SHP77 treated with DMSO at 0.1 percent for 48 hours (cell line): Measurements from ENCODE around the gene POLR3GL.
A peak's percentile ranks its signal among the peaks of the same experiment; 100 is the strongest.

Source experiments
- DNase-seq: peaks from one replicate; lab custom pipeline; 2025; lab: John Stamatoyannopoulos, UW

POLR3GL gene

DNA sequence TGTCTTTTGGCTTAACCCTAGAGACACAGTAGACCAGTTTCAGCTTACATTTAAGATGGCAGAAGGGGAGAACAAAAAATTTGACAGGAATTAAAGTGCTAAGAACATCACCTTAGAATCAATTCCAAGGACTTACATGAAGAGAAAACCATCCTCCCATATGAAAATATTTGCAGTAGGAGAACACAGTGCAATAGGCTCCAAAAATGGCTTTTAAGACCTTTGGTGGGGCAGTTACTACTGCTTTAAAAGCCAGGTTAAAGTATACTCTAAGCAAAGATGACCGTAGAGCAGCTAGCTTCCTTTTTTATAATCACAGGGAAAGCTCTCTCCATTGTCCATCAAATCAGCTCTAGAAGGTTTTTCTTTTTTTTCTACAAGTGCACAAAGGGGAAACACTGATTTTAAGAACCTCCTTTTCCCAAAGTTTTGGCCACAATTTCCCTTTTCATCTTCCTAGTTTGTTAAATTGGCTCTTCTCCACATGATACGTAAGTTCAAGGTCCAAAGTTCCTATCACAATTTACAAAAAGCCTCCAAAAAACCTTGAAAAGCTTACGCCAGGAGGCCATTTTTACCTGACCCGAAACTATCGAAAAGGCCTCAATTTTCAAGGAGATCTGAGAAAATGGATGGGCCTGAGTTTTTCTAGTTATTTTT is 28.6 kb downstream of the POLR3GL start:
- no peak for DNase-seq

DNA sequence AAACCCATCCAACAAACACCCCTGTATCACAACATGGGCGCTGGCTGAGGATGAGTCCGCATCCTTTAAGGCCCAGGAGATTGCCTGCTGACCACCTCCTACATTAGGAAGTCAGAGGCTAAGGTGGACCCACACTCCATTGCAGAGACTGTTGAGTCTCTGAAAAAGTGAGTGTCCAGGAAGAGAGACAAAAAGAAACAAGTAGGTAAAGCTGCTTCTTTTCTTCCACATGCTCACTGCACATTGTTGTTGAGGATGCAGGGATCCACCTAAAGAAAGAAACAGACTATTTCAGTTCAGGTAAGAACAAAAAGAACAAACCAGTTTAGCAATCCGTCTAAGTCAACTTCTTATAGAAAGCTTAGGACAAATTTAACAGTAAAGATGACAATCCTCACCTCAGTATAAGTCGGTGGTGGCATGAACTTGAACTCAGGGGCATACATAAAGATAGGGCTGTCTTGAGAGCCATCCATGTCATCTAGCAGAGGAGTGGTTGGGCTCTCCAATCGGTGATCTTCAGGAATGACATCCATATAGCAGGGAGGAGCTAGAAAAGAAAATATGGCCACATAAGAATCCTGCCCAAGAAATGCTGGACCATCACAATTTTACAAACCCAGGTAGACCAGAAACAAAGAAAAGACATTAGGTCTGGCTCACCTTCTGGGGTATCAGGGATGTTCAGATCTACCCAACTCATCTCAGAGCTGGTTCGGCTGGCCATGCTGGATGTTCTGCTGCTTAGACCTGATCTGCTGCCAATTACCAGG is 29.3 kb downstream of the POLR3GL start:
- DNase-seq = no peak

DNA sequence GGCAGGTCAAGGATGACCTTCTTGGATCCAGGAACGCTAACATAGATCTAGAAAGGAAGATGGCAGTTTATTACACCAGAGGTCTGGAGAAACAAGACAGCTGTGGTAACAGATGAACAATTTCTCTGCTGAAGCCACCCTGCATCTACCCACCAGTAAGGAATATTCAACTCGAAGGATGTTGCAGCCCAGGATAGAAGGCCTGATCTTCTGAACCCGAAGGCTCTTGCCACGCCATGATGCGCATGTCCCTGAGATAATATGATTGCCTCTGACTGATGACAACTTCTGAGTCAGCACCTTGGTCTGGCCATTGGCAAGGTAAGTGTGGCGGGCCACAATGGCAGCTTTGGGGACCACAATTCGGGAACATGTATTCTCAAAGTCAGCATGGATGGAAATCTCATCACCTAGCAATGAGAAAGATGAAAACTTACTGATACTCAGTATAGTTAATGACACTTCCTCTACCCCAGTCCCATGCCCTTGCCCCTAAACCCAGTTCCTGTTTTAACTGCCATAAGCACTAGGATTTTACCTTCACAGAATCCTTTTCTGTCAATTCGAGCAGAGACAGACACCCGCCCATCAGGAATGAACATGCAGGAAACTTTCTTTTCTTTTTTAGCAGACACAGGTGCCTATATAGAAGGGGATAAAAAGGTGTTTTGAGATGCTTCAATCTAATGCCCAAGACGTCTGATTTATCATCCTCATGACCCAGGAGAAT is 30.1 kb downstream of the POLR3GL start:
- no peak for DNase-seq

DNA sequence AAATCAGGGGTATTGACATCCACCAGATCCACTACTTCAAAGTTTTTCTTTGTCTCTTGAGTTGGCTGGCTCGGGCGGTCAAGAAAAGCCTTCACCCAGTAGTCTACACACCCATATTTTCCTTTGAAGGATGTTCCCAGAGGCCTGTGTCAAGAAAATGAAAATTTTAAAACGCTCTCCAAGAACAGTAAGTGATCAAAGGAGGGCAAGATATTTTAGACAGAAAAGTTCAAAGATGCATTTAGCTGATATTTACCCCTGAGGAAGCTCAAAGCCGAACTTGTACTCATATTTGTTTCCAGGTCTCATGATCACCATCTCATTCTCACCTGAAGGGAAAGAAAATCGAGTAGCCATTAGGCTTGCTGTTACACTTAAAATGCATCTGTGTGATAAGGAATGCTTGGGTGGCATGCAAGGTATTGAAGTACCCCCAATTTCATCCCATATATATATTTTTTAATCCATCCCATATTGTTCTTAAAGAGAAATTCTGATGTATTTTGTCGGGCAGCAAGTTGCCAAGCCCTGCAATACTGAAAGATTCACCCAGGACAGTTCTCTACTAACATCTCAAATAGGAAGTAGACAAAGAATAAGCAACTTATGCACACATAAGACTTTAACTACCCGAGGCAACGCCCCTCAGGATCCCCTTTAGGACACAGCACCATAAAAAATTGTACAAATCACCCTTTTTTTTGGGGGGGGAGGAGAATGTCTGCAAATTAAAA is 30.8 kb downstream of the POLR3GL start:
- no peak for DNase-seq

- no peak for DNase-seq
Measured at GRCh38 chr1:145995964-145996432, 31.5 kb downstream of the POLR3GL start.

- DNase-seq = peak; percentile 99
Measured at GRCh38 chr1:145996433-145997015, 32.0 kb downstream of the POLR3GL start, which contains the start of gene TXNIP. TXNIP (minus strand) TSS chr1:145996579; CDS start chr1:145996266, 313 bp downstream.

GRCh38 chr1:145997016-145997717 is 32.7 kb downstream of the POLR3GL start:
- no peak for DNase-seq

GRCh38 chr1:145997718-145998023 is 33.2 kb downstream of the POLR3GL start:
- no peak for DNase-seq

GRCh38 chr1:145999321-146000024 is 35.0 kb downstream of the POLR3GL start:
- DNase-seq = peak; percentile 74

GRCh38 chr1:146001709-146002108 is 37.2 kb downstream of the POLR3GL start:
- DNase-seq = no peak

DNA sequence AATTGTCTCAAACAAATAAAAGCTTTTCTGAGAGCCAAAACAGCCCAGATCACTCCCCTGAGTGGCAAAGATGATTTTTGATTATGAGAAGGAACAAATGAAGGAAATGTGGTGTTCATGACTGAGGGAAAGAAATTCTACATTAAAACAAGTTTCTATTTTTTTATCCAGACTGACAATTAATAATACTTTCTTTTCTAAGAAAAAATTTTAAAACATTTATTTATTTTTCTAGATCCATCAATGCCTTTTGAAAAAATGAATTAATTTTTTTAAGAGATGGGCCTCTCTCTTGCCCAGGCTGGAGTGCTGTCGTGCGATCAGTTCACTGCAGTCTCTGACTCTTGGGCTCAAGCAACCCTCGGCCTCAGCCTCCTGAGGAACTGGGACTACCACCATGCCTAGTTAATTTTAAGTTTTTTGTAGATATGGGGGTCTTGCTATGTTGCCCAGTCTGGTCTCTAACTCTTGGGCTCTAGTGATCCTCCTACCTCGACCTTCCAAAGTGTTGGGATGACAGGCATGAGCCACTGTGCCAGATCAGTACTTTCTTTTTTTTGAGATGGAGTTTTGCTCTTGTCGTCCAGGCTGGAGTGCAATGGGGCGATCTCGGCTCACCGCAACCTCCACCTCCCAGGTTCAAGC is 43.1 kb downstream of the POLR3GL start:
- no peak for DNase-seq

DNA sequence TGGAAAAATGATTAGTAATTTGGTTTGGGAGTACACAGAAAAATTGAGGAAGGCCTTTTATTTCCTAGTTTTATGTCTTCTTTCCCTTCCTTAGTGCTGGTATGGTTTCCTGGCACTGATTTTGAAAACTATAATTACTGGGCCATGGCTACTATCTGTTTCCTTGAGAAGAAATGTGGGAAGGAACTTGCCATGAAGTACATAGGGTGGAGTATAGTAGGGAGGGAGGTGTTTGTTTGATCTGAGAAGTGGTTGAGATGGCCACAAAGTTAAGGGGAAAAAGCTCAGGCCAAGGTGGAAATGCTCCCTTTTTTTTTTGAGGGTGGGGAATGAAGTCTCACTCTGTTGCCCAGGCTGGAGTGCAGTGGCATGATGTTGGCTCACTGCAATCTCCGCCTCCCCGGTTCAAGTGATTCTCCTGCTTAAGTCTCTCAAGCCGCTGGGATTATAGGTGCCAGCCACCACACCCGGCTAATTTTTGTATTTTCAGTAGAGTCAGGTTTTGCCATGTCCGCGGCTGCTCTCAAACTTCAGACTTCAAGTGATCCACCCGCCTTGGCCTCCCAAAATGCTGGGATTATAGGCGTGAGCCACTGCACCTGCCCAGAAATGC is 45.7 kb downstream of the POLR3GL start:
- DNase-seq = no peak

DNA sequence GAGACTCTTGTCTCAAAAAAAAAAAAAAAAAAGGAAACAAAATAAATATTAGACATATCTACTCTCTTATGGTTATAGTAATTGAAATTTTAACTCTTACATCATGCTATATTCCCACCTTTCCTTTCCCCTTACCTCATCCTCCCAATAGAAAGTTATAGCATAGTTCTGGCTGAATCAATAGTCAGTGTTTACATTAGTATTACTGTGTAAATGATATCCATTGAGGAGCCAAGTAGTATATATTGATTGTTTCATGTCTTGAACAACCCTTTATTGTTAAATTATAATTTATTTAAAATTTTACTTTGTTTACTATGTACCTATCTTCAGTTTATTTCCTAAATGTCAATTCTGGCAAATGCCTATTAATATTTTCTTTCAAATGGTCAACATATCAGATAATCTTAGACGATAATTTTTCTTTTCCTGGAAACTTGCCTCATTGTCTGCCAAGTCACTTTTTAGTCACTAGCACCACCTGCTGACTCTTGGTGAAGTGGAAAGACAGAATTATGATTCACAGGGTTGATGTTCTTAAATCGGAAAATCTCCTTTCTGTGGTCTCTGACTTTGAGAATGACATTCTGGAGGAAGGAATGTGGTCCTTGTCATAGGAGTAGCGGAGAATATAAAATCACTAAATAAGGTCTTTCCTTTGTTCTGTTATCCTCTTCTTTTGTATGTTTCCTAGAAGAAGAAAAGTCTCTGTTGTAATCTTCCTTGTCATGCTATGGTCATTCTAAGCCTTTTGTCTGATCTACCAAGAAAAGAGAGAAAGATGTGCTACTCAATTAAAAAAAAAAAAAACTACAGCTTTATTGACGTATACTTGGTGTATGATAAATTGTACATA is 48.4 kb downstream of the POLR3GL start:
- DNase-seq = peak; percentile 78

- DNase-seq = no peak
Measured at GRCh38 chr1:146013559-146013922, 49.1 kb downstream of the POLR3GL start.

DNA sequence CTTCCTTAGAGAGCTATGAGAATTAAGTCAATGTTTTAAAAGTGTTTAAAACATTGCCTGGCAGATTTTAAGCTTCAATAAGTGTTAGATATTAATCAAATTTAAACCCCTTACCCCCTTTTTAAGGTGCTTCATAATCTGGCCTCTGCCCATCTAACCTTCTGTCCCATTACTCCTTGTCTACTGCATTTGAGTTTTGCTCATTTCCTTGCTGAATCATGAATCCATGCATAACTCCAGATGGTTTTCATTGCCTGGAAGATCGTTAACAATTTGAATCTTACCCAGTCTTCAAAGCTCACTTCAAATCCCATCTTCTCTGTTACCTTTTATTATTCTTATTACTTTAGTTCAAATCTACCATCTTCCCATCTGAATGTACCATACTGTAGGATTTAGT is 52.4 kb downstream of the POLR3GL start:
- no peak for DNase-seq

GRCh38 chr1:146019231-146020057 is 55.0 kb downstream of the POLR3GL start:
- no peak for DNase-seq
